GM23338 (cell line): Measurements from ENCODE around the gene RSU1. TPM values are rescaled to one million over a fixed set of nuclear protein-coding genes. Genes with fewer than 3 reads are reported as not detected.

Source experiments
- ATAC-seq: fragments of 200-7000 bp; cut with Tn5 transposase; 3 replicates; pipeline ENCODE4 v1.9.1; 2020
- DNase-seq: peaks from one replicate; pipeline ENCODE4 v3.0.0-alpha.2; 2015; ENCODE audit warnings: low spot score
- H2AFZ ChIP-seq: fragments of 200-600 bp; sonication (generic); 2 replicates; pipeline ENCODE4 v1.8.0; 2016; ENCODE audit warnings: antibody characterized with exemption, mild to moderate bottlenecking, moderate library complexity
- H3F3A ChIP-seq: fragments of 200-600 bp; sonication (generic); replicated peaks from 2 replicates; pipeline ENCODE4 v1.8.0; 2017; ENCODE audit warnings: antibody characterized with exemption, mixed run types, low read depth
- H3K27ac ChIP-seq: fragments of 200-600 bp; sonication (generic); 2 replicates; pipeline ENCODE4 v1.6.1; 2016; ENCODE audit warnings: low read depth
- H3K27me3 ChIP-seq: fragments of 200-600 bp; sonication (generic); 2 replicates; pipeline ENCODE4 v1.8.0; 2016; ENCODE audit warnings: mild to moderate bottlenecking, mixed run types, moderate library complexity; ENCODE audit not compliant: insufficient read depth
- H3K36me3 ChIP-seq: fragments of 200-600 bp; sonication (generic); 2 replicates; pipeline ENCODE4 v1.8.0; 2016; ENCODE audit warnings: mild to moderate bottlenecking; ENCODE audit not compliant: insufficient read depth
- H3K4me1 ChIP-seq: fragments of 200-600 bp; sonication (generic); 2 replicates; pipeline ENCODE4 v1.8.0; 2016; ENCODE audit warnings: mild to moderate bottlenecking, moderate library complexity; ENCODE audit not compliant: insufficient read depth
- H3K4me2 ChIP-seq: fragments of 200-600 bp; sonication (generic); 2 replicates; pipeline ENCODE4 v1.7.1; 2017; ENCODE audit warnings: mixed run types
- H3K4me3 ChIP-seq: fragments of 200-600 bp; sonication (generic); 2 replicates; pipeline ENCODE4 v1.6.1; 2016; ENCODE audit warnings: mixed run types
- H3K79me2 ChIP-seq: fragments of 200-600 bp; sonication (generic); replicated peaks from 2 replicates; pipeline ENCODE4 v1.8.0; 2017; ENCODE audit warnings: mild to moderate bottlenecking; ENCODE audit not compliant: insufficient read depth
- H3K9me2 ChIP-seq: fragments of 200-600 bp; sonication (generic); 2 replicates; pipeline ENCODE4 v1.8.0; 2017; ENCODE audit not compliant: insufficient read depth
- H4K20me1 ChIP-seq: fragments of 200-600 bp; sonication (generic); replicated peaks from 2 replicates; pipeline ENCODE4 v1.8.0; 2017; ENCODE audit warnings: mild to moderate bottlenecking; ENCODE audit not compliant: insufficient read depth
- H3K27ac Mint-ChIP-seq: 2 replicates; pipeline ENCODE4 v1.8.0; 2020; ENCODE audit warnings: inconsistent platforms, mild to moderate bottlenecking, moderate library complexity, mixed read lengths
- H3K27me3 Mint-ChIP-seq: 3 replicates; pipeline ENCODE4 v1.8.0; 2022; ENCODE audit warnings: low read depth, mild to moderate bottlenecking, moderate library complexity, mixed read lengths, inconsistent platforms; ENCODE audit not compliant: insufficient read depth, poor library complexity
- H3K36me3 Mint-ChIP-seq: 3 replicates; pipeline ENCODE4 v1.8.0; 2021; ENCODE audit warnings: low read depth, mild to moderate bottlenecking, inconsistent platforms, moderate library complexity, mixed read lengths
- H3K4me1 Mint-ChIP-seq: 3 replicates; pipeline ENCODE4 v1.8.0; 2020; ENCODE audit warnings: mild to moderate bottlenecking, inconsistent platforms, mixed read lengths
- H3K4me3 Mint-ChIP-seq: 3 replicates; pipeline ENCODE4 v1.8.0; 2021; ENCODE audit warnings: moderate library complexity, mild to moderate bottlenecking, inconsistent platforms, mixed read lengths
- H3K9me3 Mint-ChIP-seq: 3 replicates; pipeline ENCODE4 v1.8.0; 2020; ENCODE audit warnings: moderate library complexity, mild to moderate bottlenecking, inconsistent platforms, mixed read lengths
- NANOG ChIP-seq: IDR thresholded peaks from 2 replicates; pipeline ENCODE4 v1.6.1; 2016; ENCODE audit warnings: antibody characterized with exemption, borderline replicate concordance
- POLR2AphosphoS5 ChIP-seq: IDR thresholded peaks from 2 replicates; pipeline ENCODE4 v1.6.1; 2016; ENCODE audit warnings: antibody characterized with exemption, low read depth
- STAT1 ChIP-seq: IDR thresholded peaks from one replicate; pipeline ENCODE4 v1.6.1; 2016; ENCODE audit warnings: antibody characterized with exemption; ENCODE audit not compliant: unreplicated experiment
- ZNF331 ChIP-seq: fragments of 250-450 bp; sonication (Bioruptor Pico); IDR thresholded peaks from 2 replicates; pipeline ENCODE4 v1.5.0; 2020; ENCODE audit warnings: low read depth, mild to moderate bottlenecking, moderate library complexity
- polyA plus RNA-seq: library from polyadenylated mRNA; unstranded; fragments of >200 nt; fragmentation: Nextera tagmentation; extraction: Ambion mirVana; gene quantifications from 2 replicates; pipeline ENCODE4 v1.2.1, GENCODE V29; 2016
- total RNA-seq: library from RNA; depleted of rRNA; stranded (reverse); fragments of >200 nt; shearing (Covaris generic); gene quantifications from 2 replicates; pipeline ENCODE4 v1.2.3, GENCODE V29; 2014
- TF ChIP-seq, protein P1 (sequence below): fragments of 250-450 bp; sonication (Bioruptor Pico); IDR thresholded peaks from 2 replicates; pipeline ENCODE4 v1.5.0; 2020; ENCODE audit warnings: mild to moderate bottlenecking, moderate library complexity
- TF ChIP-seq, protein P2 (sequence below), 2 experiments: fragments of 200-600 bp in 1 of 2; sonication (generic) in 1 of 2; conservative IDR thresholded peaks; 2 replicates each; pipeline versions ENCODE4 v1.5.1 to v1.6.1; 2016 to 2017; ENCODE audit warnings: antibody characterized with exemption in 2 of 2, low read depth in 2 of 2, mild to moderate bottlenecking in 2 of 2, moderate library complexity in 1 of 2
- TF ChIP-seq, protein P3 (sequence below): IDR thresholded peaks from 2 replicates; pipeline ENCODE4 v1.6.1; 2016; ENCODE audit warnings: antibody characterized with exemption

The RSU1 gene
- total and polyA plus RNA-seq, 2 experiments from 2014 or later: 62.7 to 96.2 TPM

DNA sequence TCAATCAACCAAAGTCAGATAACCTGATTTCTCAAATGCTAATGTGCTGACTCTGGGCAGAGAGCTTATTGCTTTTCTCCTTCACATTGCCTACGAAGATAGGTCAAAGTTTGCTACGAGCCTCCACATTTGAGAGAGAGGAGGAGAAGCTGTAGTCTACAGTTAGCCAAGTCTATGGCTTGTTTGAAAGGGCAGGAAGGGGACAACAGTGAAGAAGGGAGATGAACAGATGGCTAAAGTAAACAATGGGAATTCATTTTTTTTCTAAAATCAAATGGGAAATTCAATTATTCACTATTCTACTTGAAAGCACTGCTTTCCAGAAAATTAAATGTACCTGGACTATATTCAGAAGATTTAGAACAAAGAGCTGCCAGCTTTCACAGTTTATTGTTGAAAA lies 168.9 kb downstream of the RSU1 start (continued):
- TF ChIP-seq, protein P1, sequence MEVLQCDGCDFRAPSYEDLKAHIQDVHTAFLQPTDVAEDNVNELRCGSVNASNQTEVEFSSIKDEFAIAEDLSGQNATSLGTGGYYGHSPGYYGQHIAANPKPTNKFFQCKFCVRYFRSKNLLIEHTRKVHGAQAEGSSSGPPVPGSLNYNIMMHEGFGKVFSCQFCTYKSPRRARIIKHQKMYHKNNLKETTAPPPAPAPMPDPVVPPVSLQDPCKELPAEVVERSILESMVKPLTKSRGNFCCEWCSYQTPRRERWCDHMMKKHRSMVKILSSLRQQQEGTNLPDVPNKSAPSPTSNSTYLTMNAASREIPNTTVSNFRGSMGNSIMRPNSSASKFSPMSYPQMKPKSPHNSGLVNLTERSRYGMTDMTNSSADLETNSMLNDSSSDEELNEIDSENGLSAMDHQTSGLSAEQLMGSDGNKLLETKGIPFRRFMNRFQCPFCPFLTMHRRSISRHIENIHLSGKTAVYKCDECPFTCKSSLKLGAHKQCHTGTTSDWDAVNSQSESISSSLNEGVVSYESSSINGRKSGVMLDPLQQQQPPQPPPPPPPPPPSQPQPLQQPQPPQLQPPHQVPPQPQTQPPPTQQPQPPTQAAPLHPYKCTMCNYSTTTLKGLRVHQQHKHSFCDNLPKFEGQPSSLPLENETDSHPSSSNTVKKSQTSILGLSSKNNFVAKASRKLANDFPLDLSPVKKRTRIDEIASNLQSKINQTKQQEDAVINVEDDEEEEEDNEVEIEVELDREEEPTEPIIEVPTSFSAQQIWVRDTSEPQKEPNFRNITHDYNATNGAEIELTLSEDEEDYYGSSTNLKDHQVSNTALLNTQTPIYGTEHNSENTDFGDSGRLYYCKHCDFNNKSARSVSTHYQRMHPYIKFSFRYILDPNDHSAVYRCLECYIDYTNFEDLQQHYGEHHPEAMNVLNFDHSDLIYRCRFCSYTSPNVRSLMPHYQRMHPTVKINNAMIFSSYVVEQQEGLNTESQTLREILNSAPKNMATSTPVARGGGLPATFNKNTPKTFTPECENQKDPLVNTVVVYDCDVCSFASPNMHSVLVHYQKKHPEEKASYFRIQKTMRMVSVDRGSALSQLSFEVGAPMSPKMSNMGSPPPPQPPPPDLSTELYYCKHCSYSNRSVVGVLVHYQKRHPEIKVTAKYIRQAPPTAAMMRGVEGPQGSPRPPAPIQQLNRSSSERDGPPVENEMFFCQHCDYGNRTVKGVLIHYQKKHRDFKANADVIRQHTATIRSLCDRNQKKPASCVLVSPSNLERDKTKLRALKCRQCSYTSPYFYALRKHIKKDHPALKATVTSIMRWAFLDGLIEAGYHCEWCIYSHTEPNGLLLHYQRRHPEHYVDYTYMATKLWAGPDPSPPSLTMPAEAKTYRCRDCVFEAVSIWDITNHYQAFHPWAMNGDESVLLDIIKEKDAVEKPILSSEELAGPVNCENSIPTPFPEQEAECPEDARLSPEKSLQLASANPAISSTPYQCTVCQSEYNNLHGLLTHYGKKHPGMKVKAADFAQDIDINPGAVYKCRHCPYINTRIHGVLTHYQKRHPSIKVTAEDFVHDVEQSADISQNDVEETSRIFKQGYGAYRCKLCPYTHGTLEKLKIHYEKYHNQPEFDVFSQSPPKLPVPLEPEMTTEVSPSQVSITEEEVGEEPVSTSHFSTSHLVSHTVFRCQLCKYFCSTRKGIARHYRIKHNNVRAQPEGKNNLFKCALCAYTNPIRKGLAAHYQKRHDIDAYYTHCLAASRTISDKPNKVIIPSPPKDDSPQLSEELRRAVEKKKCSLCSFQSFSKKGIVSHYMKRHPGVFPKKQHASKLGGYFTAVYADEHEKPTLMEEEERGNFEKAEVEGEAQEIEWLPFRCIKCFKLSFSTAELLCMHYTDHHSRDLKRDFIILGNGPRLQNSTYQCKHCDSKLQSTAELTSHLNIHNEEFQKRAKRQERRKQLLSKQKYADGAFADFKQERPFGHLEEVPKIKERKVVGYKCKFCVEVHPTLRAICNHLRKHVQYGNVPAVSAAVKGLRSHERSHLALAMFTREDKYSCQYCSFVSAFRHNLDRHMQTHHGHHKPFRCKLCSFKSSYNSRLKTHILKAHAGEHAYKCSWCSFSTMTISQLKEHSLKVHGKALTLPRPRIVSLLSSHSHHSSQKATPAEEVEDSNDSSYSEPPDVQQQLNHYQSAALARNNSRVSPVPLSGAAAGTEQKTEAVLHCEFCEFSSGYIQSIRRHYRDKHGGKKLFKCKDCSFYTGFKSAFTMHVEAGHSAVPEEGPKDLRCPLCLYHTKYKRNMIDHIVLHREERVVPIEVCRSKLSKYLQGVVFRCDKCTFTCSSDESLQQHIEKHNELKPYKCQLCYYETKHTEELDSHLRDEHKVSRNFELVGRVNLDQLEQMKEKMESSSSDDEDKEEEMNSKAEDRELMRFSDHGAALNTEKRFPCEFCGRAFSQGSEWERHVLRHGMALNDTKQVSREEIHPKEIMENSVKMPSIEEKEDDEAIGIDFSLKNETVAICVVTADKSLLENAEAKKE: no peak
- TF ChIP-seq POLR2AphosphoS5: no peak

DNA sequence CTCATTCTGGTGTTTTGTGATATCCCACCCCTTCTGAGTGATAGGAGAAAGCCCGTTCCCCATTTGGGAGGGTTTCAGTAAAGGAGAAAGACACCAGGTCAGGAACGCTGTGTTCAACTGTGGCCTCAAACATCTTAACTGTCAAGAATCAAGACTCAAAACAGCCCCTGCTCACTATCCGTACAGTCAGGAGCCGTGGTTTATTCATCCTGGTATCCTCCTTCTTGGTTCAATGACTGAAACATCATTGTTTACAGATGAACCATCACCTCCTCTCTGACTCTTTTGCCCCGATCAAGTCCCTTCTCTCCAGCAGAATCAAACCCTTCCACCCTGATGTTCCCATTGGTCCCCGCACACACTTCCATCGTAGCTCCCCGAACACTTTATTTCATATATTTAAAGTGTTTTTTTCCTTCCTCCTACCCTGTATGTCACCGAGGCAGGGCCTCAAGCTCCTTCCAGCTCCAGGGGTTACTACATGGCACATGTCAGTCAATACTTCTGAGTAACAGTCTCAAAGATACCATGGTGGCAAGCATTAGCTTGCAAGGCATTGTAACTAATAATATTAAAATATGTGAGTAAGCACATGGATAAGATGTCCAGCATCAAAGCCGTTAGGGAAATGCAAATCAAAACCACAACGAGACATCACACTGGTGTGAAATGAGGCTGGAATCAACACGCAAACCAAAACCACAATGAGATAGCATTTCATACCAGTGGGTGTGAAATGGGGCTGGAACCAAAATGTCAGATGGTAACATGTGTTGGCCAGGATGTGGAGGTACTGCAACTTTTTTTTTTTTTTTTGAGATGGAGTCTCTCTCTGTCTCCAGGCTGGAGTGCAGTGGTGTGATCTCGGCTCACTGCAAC lies 170.8 kb downstream of the RSU1 start:
- H2AFZ ChIP-seq: no peak overlapping the region
- no peaks in the 10 kb centered on the region for H3K27me3 Mint-ChIP-seq
- no peak overlapping the region for H3K27ac Mint-ChIP-seq
- H3K36me3 ChIP-seq: no peaks in the 10 kb centered on the region
- no peaks in the 10 kb centered on the region for H3K27me3 ChIP-seq
- H3K4me1 ChIP-seq: no peaks in the 10 kb centered on the region
- no peak overlapping the region for H3K4me3 ChIP-seq
- ATAC-seq (no peak), DNase-seq (no peak)
- H3F3A ChIP-seq: no peaks in the 10 kb centered on the region
- no peak overlapping the region for H3K4me2 ChIP-seq
- H4K20me1 ChIP-seq: 0 out of 2 replicates have a peak, but pooled peaks cover 5% of the 10 kb centered on the region
- H3K79me2 ChIP-seq: no peaks in the 10 kb centered on the region
- H3K27ac ChIP-seq: no peak overlapping the region
- no peaks in the 10 kb centered on the region for H3K36me3 Mint-ChIP-seq
- H3K4me3 Mint-ChIP-seq: no peak overlapping the region
- no peaks in the 10 kb centered on the region for H3K9me3 Mint-ChIP-seq
- H3K4me1 Mint-ChIP-seq: peaks cover 5% of the 10 kb centered on the region
- H3K9me2 ChIP-seq: no peaks in the 10 kb centered on the region
- TF ChIP-seq, protein P2, sequence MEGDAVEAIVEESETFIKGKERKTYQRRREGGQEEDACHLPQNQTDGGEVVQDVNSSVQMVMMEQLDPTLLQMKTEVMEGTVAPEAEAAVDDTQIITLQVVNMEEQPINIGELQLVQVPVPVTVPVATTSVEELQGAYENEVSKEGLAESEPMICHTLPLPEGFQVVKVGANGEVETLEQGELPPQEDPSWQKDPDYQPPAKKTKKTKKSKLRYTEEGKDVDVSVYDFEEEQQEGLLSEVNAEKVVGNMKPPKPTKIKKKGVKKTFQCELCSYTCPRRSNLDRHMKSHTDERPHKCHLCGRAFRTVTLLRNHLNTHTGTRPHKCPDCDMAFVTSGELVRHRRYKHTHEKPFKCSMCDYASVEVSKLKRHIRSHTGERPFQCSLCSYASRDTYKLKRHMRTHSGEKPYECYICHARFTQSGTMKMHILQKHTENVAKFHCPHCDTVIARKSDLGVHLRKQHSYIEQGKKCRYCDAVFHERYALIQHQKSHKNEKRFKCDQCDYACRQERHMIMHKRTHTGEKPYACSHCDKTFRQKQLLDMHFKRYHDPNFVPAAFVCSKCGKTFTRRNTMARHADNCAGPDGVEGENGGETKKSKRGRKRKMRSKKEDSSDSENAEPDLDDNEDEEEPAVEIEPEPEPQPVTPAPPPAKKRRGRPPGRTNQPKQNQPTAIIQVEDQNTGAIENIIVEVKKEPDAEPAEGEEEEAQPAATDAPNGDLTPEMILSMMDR (conservative IDR thresholded peaks at IDR 0.05; ENCODE audit: low read depth in 2 of 2): no peak
- TF ChIP-seq, protein P3, sequence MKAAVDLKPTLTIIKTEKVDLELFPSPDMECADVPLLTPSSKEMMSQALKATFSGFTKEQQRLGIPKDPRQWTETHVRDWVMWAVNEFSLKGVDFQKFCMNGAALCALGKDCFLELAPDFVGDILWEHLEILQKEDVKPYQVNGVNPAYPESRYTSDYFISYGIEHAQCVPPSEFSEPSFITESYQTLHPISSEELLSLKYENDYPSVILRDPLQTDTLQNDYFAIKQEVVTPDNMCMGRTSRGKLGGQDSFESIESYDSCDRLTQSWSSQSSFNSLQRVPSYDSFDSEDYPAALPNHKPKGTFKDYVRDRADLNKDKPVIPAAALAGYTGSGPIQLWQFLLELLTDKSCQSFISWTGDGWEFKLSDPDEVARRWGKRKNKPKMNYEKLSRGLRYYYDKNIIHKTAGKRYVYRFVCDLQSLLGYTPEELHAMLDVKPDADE: no peak
- TF ChIP-seq STAT1: no peak
- TF ChIP-seq NANOG: no peak
- no peak for TF ChIP-seq ZNF331 (CRISPR knock-in tag)
